Measurements from ENCODE around the gene BABAM2. TPM values are rescaled to one million over a fixed set of nuclear protein-coding genes. Genes with fewer than 3 reads are reported as not detected.
"Not testable (repeated sequence)": the region's sequence is repeated elsewhere in the genome, so short reads cannot be mapped to it uniquely, and the experiment has no call there.

BABAM2 gene
- total and polyA plus RNA-seq, 4 donors = 9.9 to 17.0 (median 13.9) TPM

- Histone ChIP-seq H3K4me1 (ENCODE audit: control insufficient read depth in 4 of 4, insufficient read depth in 4 of 4, low read length in 3 of 4) (no peaks in the 10 kb centered on the region), H3K27me3 (ENCODE audit: control insufficient read depth in 4 of 4, insufficient read depth in 4 of 4, low read length in 3 of 4) (no peaks in the 10 kb centered on the region), H3K9ac (ENCODE audit: low read depth in 1 of 2, low read length in 2 of 2) (no peak overlapping the region), H3K4me3 (ENCODE audit: low read depth in 1 of 3, low read length in 3 of 3) (no peak overlapping the region), H3K27ac (ENCODE audit: low read depth in 1 of 2, low read length in 2 of 2) (no peak overlapping the region), H3K9me3 (ENCODE audit: control insufficient read depth in 4 of 4, low read length in 3 of 4) (peaks cover 0 to 7% (median 0%) of the 10 kb centered on the region in 4 donors), H3K36me3 (ENCODE audit: control insufficient read depth in 4 of 4, insufficient read depth in 3 of 4, low read depth in 1 of 4, low read length in 3 of 4) (no peaks in the 10 kb centered on the region)
- no peak for DNase-seq (ENCODE audit: low spot score)
- TF ChIP-seq HNF4A (conservative IDR thresholded peaks at IDR 0.05) = no peak
- TF ChIP-seq, protein P1, sequence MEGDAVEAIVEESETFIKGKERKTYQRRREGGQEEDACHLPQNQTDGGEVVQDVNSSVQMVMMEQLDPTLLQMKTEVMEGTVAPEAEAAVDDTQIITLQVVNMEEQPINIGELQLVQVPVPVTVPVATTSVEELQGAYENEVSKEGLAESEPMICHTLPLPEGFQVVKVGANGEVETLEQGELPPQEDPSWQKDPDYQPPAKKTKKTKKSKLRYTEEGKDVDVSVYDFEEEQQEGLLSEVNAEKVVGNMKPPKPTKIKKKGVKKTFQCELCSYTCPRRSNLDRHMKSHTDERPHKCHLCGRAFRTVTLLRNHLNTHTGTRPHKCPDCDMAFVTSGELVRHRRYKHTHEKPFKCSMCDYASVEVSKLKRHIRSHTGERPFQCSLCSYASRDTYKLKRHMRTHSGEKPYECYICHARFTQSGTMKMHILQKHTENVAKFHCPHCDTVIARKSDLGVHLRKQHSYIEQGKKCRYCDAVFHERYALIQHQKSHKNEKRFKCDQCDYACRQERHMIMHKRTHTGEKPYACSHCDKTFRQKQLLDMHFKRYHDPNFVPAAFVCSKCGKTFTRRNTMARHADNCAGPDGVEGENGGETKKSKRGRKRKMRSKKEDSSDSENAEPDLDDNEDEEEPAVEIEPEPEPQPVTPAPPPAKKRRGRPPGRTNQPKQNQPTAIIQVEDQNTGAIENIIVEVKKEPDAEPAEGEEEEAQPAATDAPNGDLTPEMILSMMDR (IDR thresholded peaks at IDR 0.05; ENCODE audit: low read depth, low read length, missing input control) = no peak
- no peak for TF ChIP-seq FOXA1 (IDR thresholded peaks at IDR 0.05)
- TF ChIP-seq JUND (IDR thresholded peaks at IDR 0.05) = no peak
- TF ChIP-seq NR2F2 (IDR thresholded peaks at IDR 0.05) = no peak
- TF ChIP-seq, protein P2, sequence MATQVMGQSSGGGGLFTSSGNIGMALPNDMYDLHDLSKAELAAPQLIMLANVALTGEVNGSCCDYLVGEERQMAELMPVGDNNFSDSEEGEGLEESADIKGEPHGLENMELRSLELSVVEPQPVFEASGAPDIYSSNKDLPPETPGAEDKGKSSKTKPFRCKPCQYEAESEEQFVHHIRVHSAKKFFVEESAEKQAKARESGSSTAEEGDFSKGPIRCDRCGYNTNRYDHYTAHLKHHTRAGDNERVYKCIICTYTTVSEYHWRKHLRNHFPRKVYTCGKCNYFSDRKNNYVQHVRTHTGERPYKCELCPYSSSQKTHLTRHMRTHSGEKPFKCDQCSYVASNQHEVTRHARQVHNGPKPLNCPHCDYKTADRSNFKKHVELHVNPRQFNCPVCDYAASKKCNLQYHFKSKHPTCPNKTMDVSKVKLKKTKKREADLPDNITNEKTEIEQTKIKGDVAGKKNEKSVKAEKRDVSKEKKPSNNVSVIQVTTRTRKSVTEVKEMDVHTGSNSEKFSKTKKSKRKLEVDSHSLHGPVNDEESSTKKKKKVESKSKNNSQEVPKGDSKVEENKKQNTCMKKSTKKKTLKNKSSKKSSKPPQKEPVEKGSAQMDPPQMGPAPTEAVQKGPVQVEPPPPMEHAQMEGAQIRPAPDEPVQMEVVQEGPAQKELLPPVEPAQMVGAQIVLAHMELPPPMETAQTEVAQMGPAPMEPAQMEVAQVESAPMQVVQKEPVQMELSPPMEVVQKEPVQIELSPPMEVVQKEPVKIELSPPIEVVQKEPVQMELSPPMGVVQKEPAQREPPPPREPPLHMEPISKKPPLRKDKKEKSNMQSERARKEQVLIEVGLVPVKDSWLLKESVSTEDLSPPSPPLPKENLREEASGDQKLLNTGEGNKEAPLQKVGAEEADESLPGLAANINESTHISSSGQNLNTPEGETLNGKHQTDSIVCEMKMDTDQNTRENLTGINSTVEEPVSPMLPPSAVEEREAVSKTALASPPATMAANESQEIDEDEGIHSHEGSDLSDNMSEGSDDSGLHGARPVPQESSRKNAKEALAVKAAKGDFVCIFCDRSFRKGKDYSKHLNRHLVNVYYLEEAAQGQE (IDR thresholded peaks at IDR 0.05) = no peak
- no peak for TF ChIP-seq FOXA2 (IDR thresholded peaks at IDR 0.05)
- no peak for TF ChIP-seq YY1 (IDR thresholded peaks at IDR 0.05)
- no peak for TF ChIP-seq GABPA (IDR thresholded peaks at IDR 0.05 in 1 of 2, conservative IDR thresholded peaks at IDR 0.05 in 1 of 2)
- TF ChIP-seq HNF4G (IDR thresholded peaks at IDR 0.05) = no peak
- no peak for TF ChIP-seq RXRA (IDR thresholded peaks at IDR 0.05)
- TF ChIP-seq, protein P3, sequence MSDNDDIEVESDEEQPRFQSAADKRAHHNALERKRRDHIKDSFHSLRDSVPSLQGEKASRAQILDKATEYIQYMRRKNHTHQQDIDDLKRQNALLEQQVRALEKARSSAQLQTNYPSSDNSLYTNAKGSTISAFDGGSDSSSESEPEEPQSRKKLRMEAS (IDR thresholded peaks at IDR 0.05) = no peak
- TF ChIP-seq, protein P4, sequence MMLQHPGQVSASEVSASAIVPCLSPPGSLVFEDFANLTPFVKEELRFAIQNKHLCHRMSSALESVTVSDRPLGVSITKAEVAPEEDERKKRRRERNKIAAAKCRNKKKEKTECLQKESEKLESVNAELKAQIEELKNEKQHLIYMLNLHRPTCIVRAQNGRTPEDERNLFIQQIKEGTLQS (IDR thresholded peaks at IDR 0.05) = no peak
- no peak for TF ChIP-seq TAF1 (conservative IDR thresholded peaks at IDR 0.05)
- TF ChIP-seq, protein P5, sequence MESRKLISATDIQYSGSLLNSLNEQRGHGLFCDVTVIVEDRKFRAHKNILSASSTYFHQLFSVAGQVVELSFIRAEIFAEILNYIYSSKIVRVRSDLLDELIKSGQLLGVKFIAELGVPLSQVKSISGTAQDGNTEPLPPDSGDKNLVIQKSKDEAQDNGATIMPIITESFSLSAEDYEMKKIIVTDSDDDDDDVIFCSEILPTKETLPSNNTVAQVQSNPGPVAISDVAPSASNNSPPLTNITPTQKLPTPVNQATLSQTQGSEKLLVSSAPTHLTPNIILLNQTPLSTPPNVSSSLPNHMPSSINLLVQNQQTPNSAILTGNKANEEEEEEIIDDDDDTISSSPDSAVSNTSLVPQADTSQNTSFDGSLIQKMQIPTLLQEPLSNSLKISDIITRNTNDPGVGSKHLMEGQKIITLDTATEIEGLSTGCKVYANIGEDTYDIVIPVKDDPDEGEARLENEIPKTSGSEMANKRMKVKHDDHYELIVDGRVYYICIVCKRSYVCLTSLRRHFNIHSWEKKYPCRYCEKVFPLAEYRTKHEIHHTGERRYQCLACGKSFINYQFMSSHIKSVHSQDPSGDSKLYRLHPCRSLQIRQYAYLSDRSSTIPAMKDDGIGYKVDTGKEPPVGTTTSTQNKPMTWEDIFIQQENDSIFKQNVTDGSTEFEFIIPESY (IDR thresholded peaks at IDR 0.05) = no peak
- TF ChIP-seq RAD21 (IDR thresholded peaks at IDR 0.05) = no peak
- no peak for TF ChIP-seq EGR1 (IDR thresholded peaks at IDR 0.05; ENCODE audit: low read depth in 2 of 2)
- TF ChIP-seq SP1 (IDR thresholded peaks at IDR 0.05) = no peak
- 84% methylated on average over 2 of the region's 2 CpGs for WGBS
Measured at GRCh38 chr2:27878825-27879224, 11.7 kb upstream of the BABAM2 start.

DNA sequence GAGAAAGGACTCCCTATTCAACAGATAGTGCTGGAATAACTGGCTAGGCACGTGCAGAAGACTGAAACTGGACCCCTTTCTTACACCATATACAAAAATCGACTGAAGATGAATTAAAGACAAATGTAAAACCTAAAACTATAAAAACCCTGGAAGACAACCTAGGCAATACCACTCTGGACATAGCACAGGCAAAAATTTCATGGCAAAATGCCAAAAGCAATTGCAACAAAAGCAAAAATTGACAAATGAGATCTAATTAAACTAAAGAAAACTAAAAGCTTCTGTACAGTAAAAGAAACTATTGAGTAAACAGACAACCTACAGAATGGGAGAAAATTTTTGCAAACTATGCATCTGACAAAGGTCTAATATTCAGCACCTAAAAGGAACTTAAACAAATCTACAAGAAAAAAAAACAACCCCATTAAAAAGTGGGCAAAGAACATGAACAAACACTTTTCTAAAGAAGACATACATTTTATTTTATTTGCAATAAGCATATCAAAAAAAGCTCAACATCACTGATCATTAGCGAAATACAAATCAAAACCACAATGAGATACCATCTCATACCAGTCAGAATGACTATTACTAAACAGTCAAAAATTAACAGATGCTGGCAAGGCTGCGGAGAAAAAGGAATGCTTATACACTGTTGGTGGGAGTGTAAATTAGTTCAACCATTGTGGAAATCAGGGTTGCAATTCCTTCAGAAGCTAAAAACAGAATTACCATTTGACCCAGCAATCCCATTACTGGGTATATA lies 8.5 kb upstream of the BABAM2 start:
- not testable (repeated sequence) for H3K9ac ChIP-seq (ENCODE audit: low read depth in 1 of 2, low read length in 2 of 2); H3K36me3 ChIP-seq (ENCODE audit: control insufficient read depth in 4 of 4, insufficient read depth in 3 of 4, low read depth in 1 of 4, low read length in 3 of 4); H3K4me3 ChIP-seq (ENCODE audit: low read depth in 1 of 3, low read length in 3 of 3); H3K27me3 ChIP-seq (ENCODE audit: control insufficient read depth in 4 of 4, insufficient read depth in 4 of 4, low read length in 3 of 4); DNase-seq (ENCODE audit: low spot score); H3K9me3 ChIP-seq (ENCODE audit: control insufficient read depth in 4 of 4, low read length in 3 of 4); H3K27ac ChIP-seq (ENCODE audit: low read depth in 1 of 2, low read length in 2 of 2); H3K4me1 ChIP-seq (ENCODE audit: control insufficient read depth in 4 of 4, insufficient read depth in 4 of 4, low read length in 3 of 4)
- WGBS = 91% methylated on average over 4 of the region's 4 CpGs

DNA sequence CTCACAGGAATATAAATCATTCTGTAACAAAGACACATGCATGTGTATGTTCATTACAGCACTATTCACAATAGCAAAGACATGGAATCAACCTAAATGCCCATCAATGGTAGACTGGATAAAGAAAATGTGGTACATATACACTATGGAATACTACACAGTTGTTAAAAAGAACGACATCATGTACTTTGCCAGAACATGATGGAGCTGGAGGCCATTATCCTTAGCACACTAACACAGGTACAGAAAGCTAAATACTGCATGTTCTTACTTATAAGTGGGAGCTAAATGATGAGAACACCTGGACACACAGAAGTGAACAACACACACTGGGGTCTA lies 8.0 kb upstream of the BABAM2 start:
- H3K27me3 ChIP-seq (ENCODE audit: control insufficient read depth in 4 of 4, insufficient read depth in 4 of 4, low read length in 3 of 4); H3K4me3 ChIP-seq (ENCODE audit: low read depth in 1 of 3, low read length in 3 of 3); H3K36me3 ChIP-seq (ENCODE audit: control insufficient read depth in 4 of 4, insufficient read depth in 3 of 4, low read depth in 1 of 4, low read length in 3 of 4); H3K4me1 ChIP-seq (ENCODE audit: control insufficient read depth in 4 of 4, insufficient read depth in 4 of 4, low read length in 3 of 4); H3K9me3 ChIP-seq (ENCODE audit: control insufficient read depth in 4 of 4, low read length in 3 of 4); DNase-seq (ENCODE audit: low spot score); H3K9ac ChIP-seq (ENCODE audit: low read depth in 1 of 2, low read length in 2 of 2); H3K27ac ChIP-seq (ENCODE audit: low read depth in 1 of 2, low read length in 2 of 2): not testable (repeated sequence)
- 98% methylated on average over 1 of the region's 1 CpG for WGBS

Data from liver (tissue), 9 donors.